HEK293T (cell line): ENCODE measurements around the gene NEURL4.

Source experiments
- ELF4 ChIP-seq: fragments of 450-650 bp; IDR thresholded peaks from 2 replicates; pipeline ENCODE4 v1.6.1; 2017; ENCODE audit warnings: antibody characterized with exemption
- FOXA1 ChIP-seq: fragments of 450-650 bp; IDR thresholded peaks from 2 replicates; pipeline ENCODE4 v1.6.1; 2016; ENCODE audit warnings: mild to moderate bottlenecking
- FOXK2 ChIP-seq: fragments of 450-650 bp; IDR thresholded peaks from 2 replicates; pipeline ENCODE4 v1.6.1; 2016; ENCODE audit warnings: mild to moderate bottlenecking
- NFRKB ChIP-seq: fragments of 450-650 bp; IDR thresholded peaks from 2 replicates; pipeline ENCODE4 v1.6.1; 2016; ENCODE audit warnings: mild to moderate bottlenecking, moderate library complexity
- SP1 ChIP-seq: fragments of 450-650 bp; IDR thresholded peaks from 2 replicates; pipeline ENCODE4 v1.6.1; 2017
- SUZ12 ChIP-seq: fragments of 450-650 bp; IDR thresholded peaks from 2 replicates; pipeline ENCODE4 v1.6.1; 2016; ENCODE audit warnings: mild to moderate bottlenecking
- ZNF384 ChIP-seq: fragments of 450-650 bp; IDR thresholded peaks from 2 replicates; pipeline ENCODE4 v1.6.1; 2016

DNA sequence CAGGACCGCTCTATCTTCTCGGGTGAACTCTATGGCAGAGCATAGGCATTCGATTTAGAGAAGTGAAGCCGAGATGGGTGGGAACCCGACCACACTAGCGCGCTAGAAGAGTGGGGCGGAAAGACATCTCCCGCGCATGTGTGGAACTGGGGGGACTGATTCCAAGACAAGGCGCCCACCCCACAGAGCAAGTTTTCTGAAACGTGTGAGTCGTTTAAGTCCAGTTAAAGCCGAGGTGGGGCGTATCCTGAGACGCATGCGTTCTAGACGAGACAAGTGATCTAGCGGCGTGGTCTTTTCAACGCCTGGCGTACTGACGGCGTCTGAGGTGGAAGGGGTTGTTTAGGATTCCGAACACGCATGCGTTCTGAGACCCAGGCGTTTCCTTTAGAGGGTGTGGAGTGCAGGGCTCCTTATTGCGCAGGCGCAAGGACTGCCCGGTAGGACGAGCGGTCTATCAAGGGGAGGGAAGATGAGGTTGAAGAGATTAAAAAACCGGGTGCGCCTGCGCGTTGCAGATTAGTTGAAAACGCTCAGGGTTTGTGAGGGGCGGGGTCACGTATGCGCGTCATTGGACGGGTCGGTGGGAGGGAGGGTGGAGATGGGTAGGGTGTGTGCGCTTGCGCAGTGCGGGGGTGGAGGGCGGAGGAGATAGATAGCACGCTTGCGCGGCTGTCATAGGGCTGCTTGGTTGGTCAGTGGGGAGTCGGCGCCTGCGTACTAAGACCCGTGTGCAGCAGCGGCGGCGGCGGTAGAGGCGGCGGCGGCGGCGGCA, 22.0 kb downstream of the NEURL4 start, which contains the start of gene EIF5A:
- TF ChIP-seq FOXK2 (no peak), SP1 (no peak), NFRKB (no peak; the same call in 1 of the 2 replicates), FOXA1 (no peak), SUZ12 (no peak), ELF4 (no peak), ZNF384 (no peak)
